LNCaP clone FGC (cell line): Measurements from ENCODE around the gene CUTA.

Experiments
- DNase-seq: peaks from one replicate; pipeline ENCODE4 v3.0.0-alpha.2; 2011; ENCODE audit warnings: low read depth
- H3K4me3 ChIP-seq: 2 replicates; pipeline ENCODE4 v1.5.1; 2011; ENCODE audit warnings: mild to moderate bottlenecking, low read depth, low read length, control low read depth
- CTCF ChIP-seq: IDR thresholded peaks from 2 replicates; pipeline ENCODE4 v1.5.1; 2012; ENCODE audit warnings: mild to moderate bottlenecking; ENCODE audit not compliant: control insufficient read depth, insufficient read depth; ENCODE audit errors: extremely low read depth

CUTA gene

GRCh38 chr6:33445119-33445603, 27.3 kb upstream of the CUTA start:
- no peak for TF ChIP-seq CTCF
- H3K4me3 ChIP-seq = no peak overlapping the region
- DNase-seq = no peak

- DNase-seq = no peak
- H3K4me3 ChIP-seq = no peak overlapping the region
- no peak for TF ChIP-seq CTCF
Observed at GRCh38 chr6:33443619-33444504, 26.0 kb upstream of the CUTA start.

- no peak for TF ChIP-seq CTCF
- H3K4me3 ChIP-seq = no peak overlapping the region
Observed at GRCh38 chr6:33443025-33443424, 25.1 kb upstream of the CUTA start.

GRCh38 chr6:33442283-33442682, 24.4 kb upstream of the CUTA start:
- H3K4me3 ChIP-seq = no peak overlapping the region
- TF ChIP-seq CTCF = no peak
- DNase-seq = no peak

More at GRCh38 chr6:33443025-33443424, 25.1 kb upstream of the CUTA start:
- no peak for DNase-seq

- no peak for TF ChIP-seq CTCF
- H3K4me3 ChIP-seq = no peak overlapping the region
- DNase-seq = no peak
Observed at GRCh38 chr6:33441457-33441856, 23.6 kb upstream of the CUTA start.

GRCh38 chr6:33440649-33441309, 22.9 kb upstream of the CUTA start:
- no peak for DNase-seq
- H3K4me3 ChIP-seq = no peak overlapping the region
- no peak for TF ChIP-seq CTCF
